Progenitor cell of endocrine pancreas (in vitro differentiated cells): ENCODE data around the gene CEP164. TPM values are rescaled to one million over a fixed set of nuclear protein-coding genes. Genes with fewer than 3 reads are reported as not detected.

ENCODE experiments used
- DNase-seq: peaks from one replicate; pipeline ENCODE4 v3.0.0; 2021; ENCODE audit warnings: low spot score; ENCODE audit not compliant: unreplicated experiment
- H3K27ac Mint-ChIP-seq: 2 replicates; pipeline ENCODE4 v1.8.0; 2021; ENCODE audit warnings: mild to moderate bottlenecking, moderate library complexity, mixed read lengths
- H3K27me3 Mint-ChIP-seq: 2 replicates; pipeline ENCODE4 v1.8.0; 2021; ENCODE audit warnings: mixed read lengths
- H3K36me3 Mint-ChIP-seq: 2 replicates; pipeline ENCODE4 v1.8.0; 2022; ENCODE audit warnings: mixed read lengths; ENCODE audit not compliant: insufficient read depth
- H3K4me1 Mint-ChIP-seq: 2 replicates; pipeline ENCODE4 v1.8.0; 2021; ENCODE audit warnings: low read depth, mixed read lengths
- H3K4me3 Mint-ChIP-seq: 2 replicates; pipeline ENCODE4 v1.8.0; 2021; ENCODE audit warnings: low read depth, mild to moderate bottlenecking, moderate library complexity, mixed read lengths
- H3K9me3 Mint-ChIP-seq: 2 replicates; pipeline ENCODE4 v1.8.0; 2021; ENCODE audit warnings: low read depth, mixed read lengths
- CTCF ChIP-seq: fragments of 200-600 bp; sonication (generic); IDR thresholded peaks from one replicate; pipeline ENCODE4 v1.5.0; 2021; ENCODE audit warnings: antibody characterized with exemption, mild to moderate bottlenecking; ENCODE audit not compliant: unreplicated experiment
- total RNA-seq: library from RNA; stranded (reverse); gene quantifications from 2 replicates; pipeline ENCODE4 v1.2.1, GENCODE V29; 2021

Gene CEP164
- total RNA-seq, 1 donor from 2014 or later = 66.8 TPM

GRCh38 chr11:117421041-117421440 lies 93.4 kb downstream of the CEP164 start:
- Mint-ChIP-seq H3K4me1 (peaks cover 2% of the 10 kb centered on the region), H3K36me3 (no peaks in the 10 kb centered on the region), H3K4me3 (no peak overlapping the region), H3K27me3 (peaks cover 29% of the 10 kb centered on the region), H3K9me3 (no peaks in the 10 kb centered on the region), H3K27ac (no peak overlapping the region)
- no peak for DNase-seq
- TF ChIP-seq CTCF = no peak

- Mint-ChIP-seq H3K4me3 (no peak overlapping the region), H3K9me3 (no peaks in the 10 kb centered on the region), H3K36me3 (no peaks in the 10 kb centered on the region), H3K27ac (no peak overlapping the region), H3K27me3 (peaks cover 33% of the 10 kb centered on the region), H3K4me1 (peaks cover 2% of the 10 kb centered on the region)
- TF ChIP-seq CTCF = no peak
- DNase-seq = no peak
Observed at GRCh38 chr11:117421476-117421875, 93.8 kb downstream of the CEP164 start.

DNA sequence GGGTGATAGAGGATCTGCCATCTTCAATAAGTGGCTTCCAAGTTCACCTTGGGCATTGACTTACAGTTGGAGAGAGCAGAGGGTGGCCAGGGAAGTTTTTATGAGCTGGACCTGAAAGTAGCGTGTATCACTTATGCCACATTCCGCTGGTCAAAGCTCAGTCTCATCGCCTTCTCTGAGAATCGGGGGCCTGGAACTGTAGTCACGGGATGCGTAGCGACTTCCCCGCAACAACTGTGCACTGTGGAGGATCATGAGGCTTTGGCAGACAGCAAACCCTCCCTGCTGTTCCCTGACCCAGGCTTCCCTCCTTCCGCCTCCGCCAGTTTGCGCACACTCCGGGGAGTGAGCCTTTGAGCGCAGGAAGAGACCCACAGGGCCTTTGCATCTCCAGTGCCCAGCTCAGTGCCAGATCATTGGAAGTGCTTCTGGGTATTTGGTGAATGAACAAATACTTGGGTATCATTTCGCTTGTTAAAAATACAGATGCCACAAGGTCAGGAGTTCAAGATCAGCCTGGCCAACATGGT lies 95.5 kb downstream of the CEP164 start:
- Mint-ChIP-seq H3K36me3 (no peaks in the 10 kb centered on the region), H3K9me3 (no peaks in the 10 kb centered on the region), H3K27me3 (peaks cover 42% of the 10 kb centered on the region), H3K4me1 (peaks cover 2% of the 10 kb centered on the region), H3K27ac (no peak overlapping the region), H3K4me3 (no peak overlapping the region)
- DNase-seq = no peak
- TF ChIP-seq CTCF = no peak

GRCh38 chr11:117424781-117425180 lies 97.1 kb downstream of the CEP164 start:
- H3K4me1 Mint-ChIP-seq = peaks cover under 1% of the 10 kb centered on the region
- H3K27ac Mint-ChIP-seq = no peak overlapping the region
- no peak for DNase-seq
- H3K4me3 Mint-ChIP-seq = no peak overlapping the region
- peaks cover 42% of the 10 kb centered on the region for H3K27me3 Mint-ChIP-seq
- no peaks in the 10 kb centered on the region for H3K36me3 Mint-ChIP-seq
- H3K9me3 Mint-ChIP-seq = no peaks in the 10 kb centered on the region
- no peak for TF ChIP-seq CTCF

- Mint-ChIP-seq H3K4me1 (peaks cover 2% of the 10 kb centered on the region), H3K4me3 (no peak overlapping the region), H3K27me3 (peaks cover 42% of the 10 kb centered on the region), H3K36me3 (no peaks in the 10 kb centered on the region), H3K27ac (no peak overlapping the region), H3K9me3 (no peaks in the 10 kb centered on the region)
- TF ChIP-seq CTCF = no peak
- DNase-seq = no peak
Observed at GRCh38 chr11:117425679-117426296, 98.1 kb downstream of the CEP164 start.
